ENCODE results near the gene NRXN3.
A peak's percentile ranks its signal among the peaks of the same experiment; 100 is the strongest.

Gene NRXN3

DNA sequence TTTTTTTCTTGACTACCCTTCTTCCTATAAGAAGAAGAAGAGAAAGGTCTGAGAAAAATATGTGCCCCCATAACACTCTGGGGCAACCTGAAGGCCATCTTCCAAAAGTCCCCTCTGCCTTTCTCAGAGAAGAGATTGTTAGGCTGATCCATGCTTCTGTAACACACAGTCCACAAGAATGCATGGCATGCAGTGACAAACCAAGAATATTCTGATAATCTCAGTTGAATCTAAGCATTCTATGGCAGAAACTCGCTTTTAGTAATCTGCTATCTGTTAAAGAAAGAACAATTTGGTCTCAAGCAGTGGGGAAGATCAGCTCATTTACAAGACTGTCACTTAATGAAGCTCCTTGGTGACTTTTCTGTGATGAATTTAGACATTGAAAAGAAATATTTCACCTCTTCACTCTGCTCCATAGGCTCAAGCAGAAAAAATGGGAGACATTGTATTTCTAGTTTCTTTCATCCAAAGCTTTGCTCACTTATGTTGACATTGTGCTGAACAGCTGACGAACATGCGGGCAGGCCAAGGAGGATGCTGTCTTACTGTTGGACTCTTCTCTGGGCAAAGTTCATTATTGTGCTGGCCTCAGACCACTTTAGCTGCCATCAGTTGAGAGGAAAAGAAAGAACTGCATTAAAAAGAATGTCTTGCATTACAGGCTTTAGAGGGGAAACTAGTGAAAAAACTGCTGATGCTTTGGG, 1084.0 kb downstream of the NRXN3 start:
- Mint-ChIP-seq H3K27ac (no peak overlapping the region), H3K36me3 (ENCODE audit: low read depth) (no peaks in the 10 kb centered on the region), H3K4me3 (no peak overlapping the region), H3K27me3 (no peaks in the 10 kb centered on the region), H3K4me1 (ENCODE audit: low read depth) (no peaks in the 10 kb centered on the region), H3K9me3 (no peaks in the 10 kb centered on the region)

DNA sequence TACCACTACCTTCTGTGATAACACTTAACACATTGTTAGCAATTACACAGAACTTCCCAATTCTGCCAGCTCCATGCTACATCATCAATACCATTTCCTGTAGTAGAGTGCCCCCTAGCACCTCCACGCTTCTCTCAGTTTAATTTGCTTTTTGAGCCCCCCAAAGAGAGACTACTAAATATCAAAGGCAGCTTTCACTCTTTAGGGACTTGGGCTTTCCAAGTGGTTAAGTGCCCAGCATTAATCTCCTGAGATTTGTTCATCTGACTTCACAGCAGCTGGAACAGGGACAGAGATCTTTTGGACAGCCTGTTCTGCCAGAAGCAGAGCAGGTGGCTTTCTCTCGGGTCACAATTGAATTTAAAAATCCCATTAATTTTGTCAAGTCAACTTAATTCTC, 1086.2 kb downstream of the NRXN3 start:
- H3K27ac Mint-ChIP-seq: no peak overlapping the region
- H3K4me1 Mint-ChIP-seq (ENCODE audit: low read depth): no peaks in the 10 kb centered on the region
- no peak overlapping the region for H3K4me3 Mint-ChIP-seq
- no peaks in the 10 kb centered on the region for H3K27me3 Mint-ChIP-seq
- H3K36me3 Mint-ChIP-seq (ENCODE audit: low read depth): no peaks in the 10 kb centered on the region
- H3K9me3 Mint-ChIP-seq: no peaks in the 10 kb centered on the region

DNA sequence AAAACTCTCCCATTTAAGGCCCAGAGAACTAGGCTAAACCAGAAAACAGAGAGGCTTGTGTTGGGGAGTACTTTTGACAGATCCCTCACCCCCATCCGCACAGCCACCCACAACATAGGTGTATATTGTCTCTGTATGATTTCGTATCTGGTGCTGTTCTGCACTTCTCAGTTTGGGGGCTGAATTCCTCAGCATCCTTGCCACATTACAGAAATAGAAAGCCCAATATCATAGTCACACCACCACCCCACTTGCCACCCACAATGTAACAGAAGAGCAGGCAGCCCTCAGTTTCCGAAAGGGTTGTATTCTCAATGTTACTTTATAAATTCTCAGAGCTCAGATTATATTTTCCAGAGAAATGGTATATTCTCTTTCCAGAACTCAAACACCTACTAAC, 1090.2 kb downstream of the NRXN3 start:
- Mint-ChIP-seq H3K27me3 (no peaks in the 10 kb centered on the region), H3K27ac (no peak overlapping the region)

DNA sequence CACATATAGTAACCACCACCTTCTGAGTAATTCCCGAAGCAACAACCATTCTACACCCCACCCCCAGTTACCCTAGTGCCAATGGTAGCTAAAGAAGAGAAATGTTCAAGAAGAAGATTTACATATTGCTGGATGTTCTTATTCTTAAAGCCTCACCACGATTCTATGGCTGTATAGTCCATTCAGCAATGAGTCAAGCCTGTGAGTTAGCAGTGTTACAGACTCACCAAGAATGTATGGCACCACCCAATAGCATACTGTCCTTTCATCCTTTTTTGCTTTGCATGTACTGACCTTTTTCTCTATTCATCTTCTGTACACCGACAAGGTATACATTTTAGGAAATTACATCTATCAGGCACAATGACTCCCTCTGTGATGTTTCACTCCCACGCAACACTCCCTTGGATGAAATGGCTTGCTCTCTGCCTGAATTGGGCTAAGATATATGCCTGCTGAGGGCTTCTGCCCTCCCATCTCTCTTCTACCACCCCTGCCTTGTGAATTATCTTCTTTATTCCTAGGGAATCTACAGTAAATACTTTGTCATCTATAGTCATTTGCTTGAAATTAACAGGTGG, 1095.3 kb downstream of the NRXN3 start:
- Mint-ChIP-seq H3K4me1 (ENCODE audit: low read depth) (no peaks in the 10 kb centered on the region), H3K9me3 (no peaks in the 10 kb centered on the region), H3K27me3 (no peaks in the 10 kb centered on the region), H3K4me3 (no peak overlapping the region), H3K36me3 (ENCODE audit: low read depth) (no peaks in the 10 kb centered on the region), H3K27ac (no peak overlapping the region)

More for the DNA sequence above, 1090.2 kb downstream of the NRXN3 start:
- Mint-ChIP-seq H3K36me3 (ENCODE audit: low read depth) (no peaks in the 10 kb centered on the region), H3K4me3 (no peak overlapping the region), H3K4me1 (ENCODE audit: low read depth) (no peaks in the 10 kb centered on the region), H3K9me3 (no peaks in the 10 kb centered on the region)

DNA sequence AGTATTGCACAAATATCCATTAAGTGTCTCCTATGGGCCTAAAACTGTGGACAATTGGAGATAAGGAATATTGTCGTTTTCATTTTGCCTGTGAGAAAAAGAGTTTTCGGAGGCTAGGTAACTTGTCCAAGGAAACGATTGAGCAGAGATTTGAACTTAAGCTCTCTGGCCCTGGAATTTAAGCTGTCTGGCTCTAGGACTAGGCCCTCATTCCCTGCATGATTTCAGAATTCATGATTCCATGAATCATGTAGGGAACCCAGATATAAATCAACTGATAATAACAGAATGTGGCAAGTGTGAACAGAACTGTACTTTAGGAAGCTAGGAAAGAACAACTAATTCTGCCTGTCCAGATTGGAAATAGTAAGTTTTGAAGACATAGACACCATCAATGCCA, 1100.2 kb downstream of the NRXN3 start:
- no peaks in the 10 kb centered on the region for H3K36me3 Mint-ChIP-seq (ENCODE audit: low read depth)
- no peak overlapping the region for H3K27ac Mint-ChIP-seq
- no peaks in the 10 kb centered on the region for H3K4me1 Mint-ChIP-seq (ENCODE audit: low read depth)
- H3K4me3 Mint-ChIP-seq: no peak overlapping the region
- no peaks in the 10 kb centered on the region for H3K27me3 Mint-ChIP-seq
- H3K9me3 Mint-ChIP-seq: no peaks in the 10 kb centered on the region

DNA sequence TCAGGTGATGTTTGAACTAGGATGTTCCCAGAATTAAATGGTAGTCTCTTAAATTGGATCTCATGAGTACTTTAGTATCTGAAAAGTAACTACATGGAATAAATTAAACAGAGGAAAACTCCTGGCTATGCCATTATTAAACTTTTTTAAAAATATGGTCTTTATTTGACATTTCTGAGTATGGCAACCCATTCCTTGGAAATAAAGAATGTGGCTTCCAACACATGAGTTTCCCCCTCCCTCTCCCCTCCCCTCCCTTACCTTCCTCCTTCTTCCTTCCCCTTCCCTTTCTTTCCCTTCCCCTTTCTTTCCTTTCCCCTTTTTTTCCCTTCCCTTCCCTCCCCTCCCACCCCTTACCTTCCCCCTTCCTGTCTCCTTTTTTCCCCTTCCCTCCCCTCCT, 1100.9 kb downstream of the NRXN3 start:
- no peaks in the 10 kb centered on the region for H3K36me3 Mint-ChIP-seq (ENCODE audit: low read depth)
- H3K4me3 Mint-ChIP-seq: no peak overlapping the region
- H3K4me1 Mint-ChIP-seq (ENCODE audit: low read depth): no peaks in the 10 kb centered on the region
- no peaks in the 10 kb centered on the region for H3K9me3 Mint-ChIP-seq
- H3K27ac Mint-ChIP-seq: no peak overlapping the region
- peaks cover 2% of the 10 kb centered on the region for H3K27me3 Mint-ChIP-seq

DNA sequence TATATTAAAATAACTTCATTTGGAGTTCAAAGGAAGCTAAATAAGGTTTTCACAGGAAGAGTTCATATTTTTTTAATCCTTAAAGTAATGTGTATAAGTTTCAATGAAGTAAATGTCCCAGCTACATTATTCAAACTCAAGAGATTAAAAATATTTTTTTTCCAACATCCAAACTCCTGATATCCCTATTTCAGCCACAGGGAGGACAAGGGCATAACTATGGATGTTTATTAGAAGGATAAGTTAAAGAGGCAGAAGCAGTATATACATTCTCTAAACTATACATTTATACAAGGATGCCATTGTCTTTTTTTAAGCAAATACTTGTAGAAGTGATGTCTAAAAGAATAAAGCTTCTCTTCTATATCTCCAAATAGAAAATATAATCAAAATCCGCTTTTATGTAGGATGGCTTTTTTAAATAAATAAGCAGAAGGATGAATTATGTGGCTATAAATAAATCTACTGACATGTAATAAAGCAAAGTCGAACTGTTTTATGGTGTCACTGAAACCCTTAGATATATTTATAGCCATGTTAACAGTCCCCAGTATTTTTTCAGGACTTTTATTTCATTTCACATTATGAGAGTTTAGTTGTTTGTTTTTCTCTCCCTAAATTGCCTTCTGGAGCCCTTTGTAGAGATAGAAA, 1104.6 kb downstream of the NRXN3 start:
- H3K27ac Mint-ChIP-seq: no peak overlapping the region
- no peaks in the 10 kb centered on the region for H3K9me3 Mint-ChIP-seq
- H3K4me3 Mint-ChIP-seq: no peak overlapping the region
- no peaks in the 10 kb centered on the region for H3K4me1 Mint-ChIP-seq (ENCODE audit: low read depth)
- no peaks in the 10 kb centered on the region for H3K36me3 Mint-ChIP-seq (ENCODE audit: low read depth)
- peaks cover 35% of the 10 kb centered on the region for H3K27me3 Mint-ChIP-seq

DNA sequence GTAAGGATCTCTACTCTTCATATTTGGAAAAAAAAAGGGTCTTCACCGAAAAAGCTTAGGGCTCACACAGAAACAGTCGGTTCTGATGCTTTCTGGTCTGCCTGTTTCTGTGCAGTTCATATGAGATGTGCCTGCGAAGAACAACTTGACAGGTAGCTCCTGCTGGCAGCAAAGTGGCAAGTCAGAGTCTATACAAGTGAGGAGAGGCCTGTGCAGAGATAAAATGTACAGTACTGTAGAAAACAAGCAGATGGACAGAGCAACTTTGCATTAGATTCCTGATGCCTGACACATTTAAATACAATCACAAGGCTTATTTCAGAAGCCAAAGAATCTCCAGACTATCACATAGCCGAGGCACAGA, 1105.1 kb downstream of the NRXN3 start:
- H3K27me3 Mint-ChIP-seq: peaks cover 40% of the 10 kb centered on the region
- no peaks in the 10 kb centered on the region for H3K4me1 Mint-ChIP-seq (ENCODE audit: low read depth)
- no peak overlapping the region for H3K4me3 Mint-ChIP-seq
- H3K9me3 Mint-ChIP-seq: no peaks in the 10 kb centered on the region
- no peak overlapping the region for H3K27ac Mint-ChIP-seq
- no peaks in the 10 kb centered on the region for H3K36me3 Mint-ChIP-seq (ENCODE audit: low read depth)

DNA sequence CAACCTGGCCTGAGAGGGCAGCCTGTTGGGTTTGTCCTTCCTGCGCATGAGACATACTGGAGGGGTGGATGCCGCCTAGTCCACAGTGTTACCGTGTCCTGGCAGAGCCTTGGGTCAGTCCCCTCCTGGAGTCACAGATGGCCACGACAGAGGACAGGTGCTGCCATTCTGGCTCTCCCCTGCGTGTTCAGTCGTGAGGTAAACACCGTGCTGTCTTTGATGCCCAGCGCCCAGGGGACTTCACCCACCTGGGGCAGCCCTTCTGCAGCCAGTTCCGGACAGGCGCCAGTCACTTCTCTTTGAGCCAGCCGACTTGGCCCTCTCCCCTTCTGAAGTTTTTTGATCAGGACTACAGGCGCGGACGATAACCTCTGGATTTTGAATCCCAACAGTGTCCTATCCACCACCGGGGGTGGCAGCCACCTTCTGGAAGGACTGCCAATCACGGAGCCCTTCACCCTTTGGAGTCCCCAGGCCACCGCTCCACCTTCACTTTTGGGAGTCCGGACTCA, 1108.2 kb downstream of the NRXN3 start:
- no peak overlapping the region for H3K27ac Mint-ChIP-seq
- no peaks in the 10 kb centered on the region for H3K36me3 Mint-ChIP-seq (ENCODE audit: low read depth)
- H3K4me1 Mint-ChIP-seq (ENCODE audit: low read depth): no peaks in the 10 kb centered on the region
- peaks cover 70% of the 10 kb centered on the region for H3K27me3 Mint-ChIP-seq
- H3K9me3 Mint-ChIP-seq: no peaks in the 10 kb centered on the region
- no peak overlapping the region for H3K4me3 Mint-ChIP-seq

DNA sequence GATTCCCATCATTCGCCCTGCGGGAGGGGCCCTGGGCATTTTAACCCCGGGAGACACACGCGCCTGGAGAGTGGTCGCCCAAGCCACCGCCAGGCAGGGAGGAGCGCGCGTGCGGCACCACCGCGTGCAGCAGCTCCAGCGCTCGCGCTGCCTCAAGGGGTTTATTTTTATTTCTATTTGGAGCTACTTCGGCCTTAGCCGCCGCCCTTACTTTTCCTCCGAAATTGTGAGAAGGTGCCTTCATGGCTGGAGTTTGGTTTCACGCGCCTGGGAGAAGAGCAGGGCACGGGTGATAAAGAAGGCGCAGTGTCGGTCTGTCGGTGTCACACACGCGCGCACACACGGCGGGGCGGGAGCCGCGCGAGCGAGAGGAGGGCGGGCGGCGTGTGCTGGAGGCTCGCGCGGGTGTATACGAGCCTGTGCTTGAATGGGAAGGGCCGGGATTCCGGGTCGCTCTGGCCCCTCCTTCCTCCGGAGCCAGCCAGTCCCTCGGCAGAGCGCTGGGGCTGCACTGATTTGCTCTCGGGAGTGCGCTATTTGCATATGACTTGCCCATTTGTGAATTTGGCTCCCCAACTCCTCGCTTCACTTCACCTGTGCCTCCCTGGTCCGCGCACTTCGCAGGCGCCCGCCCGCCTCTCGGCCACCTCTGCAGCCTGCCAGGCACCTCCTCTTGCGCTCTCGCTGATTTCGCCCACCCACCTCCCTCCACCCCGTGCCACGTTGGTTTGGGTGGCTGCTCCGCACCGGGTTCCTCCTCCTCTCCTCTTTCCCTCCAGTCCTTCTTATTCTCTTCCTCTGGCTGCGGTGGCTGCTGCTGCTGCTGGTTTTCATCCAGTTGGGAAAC, 1108.8 kb downstream of the NRXN3 start:
- peak overlapping the region; percentile 26 for H3K4me3 Mint-ChIP-seq

DNA sequence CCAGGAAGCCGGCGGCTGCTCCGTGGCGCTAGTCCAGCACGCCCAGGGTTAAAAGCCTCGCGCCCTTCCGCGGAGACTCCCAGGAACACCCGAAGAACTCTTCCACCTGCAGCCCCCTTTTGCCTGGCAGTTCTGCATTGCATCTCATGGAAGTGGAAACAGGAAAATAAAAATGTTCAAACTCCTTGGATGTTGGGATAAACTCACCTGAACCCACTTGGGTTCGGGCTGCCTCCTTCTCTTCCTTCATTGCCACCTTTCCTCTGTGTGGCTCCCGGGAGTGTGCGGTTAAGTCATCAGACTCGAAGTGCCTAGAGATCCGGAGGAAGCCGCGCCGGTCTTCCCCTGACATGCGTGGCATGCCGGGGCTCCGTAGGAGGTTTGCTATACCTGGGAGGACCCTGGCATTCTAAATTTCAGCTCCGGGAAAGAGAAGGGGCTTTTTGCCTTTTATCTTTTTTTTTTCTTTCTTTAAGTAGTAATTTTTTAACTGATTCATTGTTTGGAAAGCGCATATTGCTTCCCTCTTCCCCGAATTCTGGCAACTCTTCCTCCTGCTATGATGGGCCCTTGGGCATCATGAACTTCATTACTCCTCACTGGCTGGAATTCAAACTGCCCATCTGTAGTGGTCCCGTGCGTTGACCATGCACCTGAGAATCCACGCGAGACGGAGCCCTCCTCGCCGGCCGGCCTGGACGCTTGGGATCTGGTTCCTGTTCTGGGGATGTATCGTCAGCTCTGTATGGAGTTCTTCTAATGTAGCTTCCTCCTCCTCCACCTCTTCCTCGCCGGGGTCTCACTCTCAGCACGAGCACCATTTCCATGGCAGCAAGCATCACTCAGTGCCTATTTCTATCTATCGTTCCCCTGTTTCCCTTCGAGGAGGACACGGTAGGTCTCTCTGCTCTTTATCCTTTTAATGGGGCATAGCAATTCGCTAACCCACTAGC, 1109.7 kb downstream of the NRXN3 start:
- H3K4me3 Mint-ChIP-seq: no peak overlapping the region
- H3K27me3 Mint-ChIP-seq: peaks cover 70% of the 10 kb centered on the region
- H3K4me1 Mint-ChIP-seq (ENCODE audit: low read depth): no peaks in the 10 kb centered on the region
- H3K27ac Mint-ChIP-seq: no peak overlapping the region
- H3K9me3 Mint-ChIP-seq: no peaks in the 10 kb centered on the region
- no peaks in the 10 kb centered on the region for H3K36me3 Mint-ChIP-seq (ENCODE audit: low read depth)

More for the DNA sequence above, 1108.8 kb downstream of the NRXN3 start:
- Mint-ChIP-seq H3K27me3 (peaks cover 70% of the 10 kb centered on the region), H3K4me1 (ENCODE audit: low read depth) (no peaks in the 10 kb centered on the region), H3K9me3 (no peaks in the 10 kb centered on the region), H3K27ac (no peak overlapping the region), H3K36me3 (ENCODE audit: low read depth) (no peaks in the 10 kb centered on the region)

DNA sequence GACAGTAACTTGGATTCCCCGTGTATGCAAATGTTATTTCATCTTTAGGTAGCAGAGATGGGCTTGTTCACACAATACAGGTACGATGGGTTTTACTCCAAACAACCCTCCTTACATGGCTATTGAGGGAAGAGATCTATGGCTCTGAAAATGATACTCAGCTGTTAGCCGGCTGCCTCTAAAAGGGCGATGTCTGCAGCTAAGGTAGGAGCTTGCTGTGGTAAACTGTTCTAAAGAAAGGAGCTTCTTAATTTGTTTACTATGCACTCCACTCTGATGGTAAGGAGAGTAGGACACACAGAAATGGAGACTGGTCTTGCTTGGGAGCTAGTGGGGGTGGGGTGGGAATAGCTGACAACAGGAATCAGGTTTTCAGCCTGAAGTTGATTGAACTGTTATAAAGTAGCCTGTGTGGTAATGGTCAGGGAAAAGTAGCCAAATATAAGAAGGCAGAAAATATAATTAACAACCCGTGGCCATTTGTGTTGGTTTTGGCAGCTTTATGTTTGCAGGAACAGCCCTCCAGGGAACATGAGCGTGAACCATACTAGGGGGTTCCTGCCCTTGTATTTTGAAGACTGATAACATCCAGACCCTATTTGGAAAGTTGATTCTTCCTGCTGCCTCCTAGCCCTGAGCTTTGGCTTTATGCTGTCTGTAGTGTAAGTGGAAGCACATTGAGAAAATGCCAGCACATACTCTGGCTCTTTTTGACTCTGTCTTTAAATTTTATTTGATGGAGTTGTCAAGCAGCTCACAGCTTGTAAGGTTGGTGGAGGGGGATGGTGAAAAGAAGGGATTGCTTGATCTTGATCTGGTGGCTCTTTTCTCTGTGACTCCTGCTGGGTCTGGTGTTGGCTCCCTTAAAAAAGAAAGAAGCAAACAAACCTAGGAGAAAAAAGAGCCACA, 1111.3 kb downstream of the NRXN3 start:
- H3K27ac Mint-ChIP-seq: no peak overlapping the region
- H3K27me3 Mint-ChIP-seq: peaks cover 67% of the 10 kb centered on the region
- no peak overlapping the region for H3K4me3 Mint-ChIP-seq
- H3K4me1 Mint-ChIP-seq (ENCODE audit: low read depth): no peaks in the 10 kb centered on the region
- no peaks in the 10 kb centered on the region for H3K36me3 Mint-ChIP-seq (ENCODE audit: low read depth)
- no peaks in the 10 kb centered on the region for H3K9me3 Mint-ChIP-seq

DNA sequence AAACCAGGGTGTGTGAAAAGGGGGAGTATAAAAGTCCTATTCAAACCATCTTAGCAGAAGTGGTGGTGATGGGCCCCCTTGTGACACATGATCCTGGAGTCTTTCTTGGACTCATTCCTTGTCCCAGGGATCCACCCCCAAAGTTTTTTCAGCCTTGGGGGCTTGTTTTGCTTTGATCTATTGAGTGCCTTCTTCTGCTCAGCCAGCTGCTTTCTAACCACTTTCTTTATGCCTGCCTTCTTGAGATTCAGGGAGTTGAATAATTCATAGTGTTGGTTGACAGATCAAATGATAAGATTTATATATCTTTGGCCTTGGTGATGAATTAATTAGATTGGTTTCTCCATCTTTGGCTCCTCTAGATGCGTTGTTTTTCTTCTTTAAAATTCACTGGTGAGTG, 1114.4 kb downstream of the NRXN3 start:
- H3K4me3 Mint-ChIP-seq: no peak overlapping the region
- H3K4me1 Mint-ChIP-seq (ENCODE audit: low read depth): no peaks in the 10 kb centered on the region
- peaks cover 7% of the 10 kb centered on the region for H3K9me3 Mint-ChIP-seq
- H3K27me3 Mint-ChIP-seq: peaks cover 37% of the 10 kb centered on the region
- no peak overlapping the region for H3K27ac Mint-ChIP-seq
- H3K36me3 Mint-ChIP-seq (ENCODE audit: low read depth): no peaks in the 10 kb centered on the region
